ENCODE data around the gene MTG1.

DNA sequence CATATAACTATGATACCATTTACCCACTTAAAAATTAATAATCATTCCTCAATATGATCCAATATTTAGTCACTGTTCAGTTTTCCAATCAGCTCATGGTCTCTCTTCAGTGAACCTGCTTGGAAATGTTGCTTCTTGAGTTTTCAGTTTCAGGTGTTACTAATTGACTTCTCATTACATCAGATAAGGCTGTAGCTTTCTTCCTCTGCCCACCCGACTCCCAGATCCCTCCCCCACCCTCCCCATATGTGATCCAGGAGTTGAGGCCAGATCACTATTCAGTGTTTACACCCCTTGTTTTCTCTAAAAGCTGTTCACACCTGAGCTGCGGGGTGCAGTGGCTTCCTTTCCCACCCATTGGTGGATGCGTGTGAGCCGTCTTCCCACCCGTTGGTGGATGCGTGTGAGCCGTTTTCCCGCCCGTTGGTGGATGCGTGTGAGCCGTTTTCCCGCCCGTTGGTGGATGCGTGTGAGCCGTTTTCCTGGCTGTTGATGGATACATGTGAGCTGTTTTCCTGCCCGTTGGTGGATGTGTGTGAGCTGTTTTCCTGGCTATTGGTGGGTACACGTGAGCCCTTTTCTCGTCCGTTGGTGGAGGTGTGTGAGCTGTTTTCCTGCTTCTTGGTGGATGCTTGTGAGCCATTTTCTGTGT is 3.2 kb upstream of the MTG1 start:
- TF ChIP-seq, protein P1, sequence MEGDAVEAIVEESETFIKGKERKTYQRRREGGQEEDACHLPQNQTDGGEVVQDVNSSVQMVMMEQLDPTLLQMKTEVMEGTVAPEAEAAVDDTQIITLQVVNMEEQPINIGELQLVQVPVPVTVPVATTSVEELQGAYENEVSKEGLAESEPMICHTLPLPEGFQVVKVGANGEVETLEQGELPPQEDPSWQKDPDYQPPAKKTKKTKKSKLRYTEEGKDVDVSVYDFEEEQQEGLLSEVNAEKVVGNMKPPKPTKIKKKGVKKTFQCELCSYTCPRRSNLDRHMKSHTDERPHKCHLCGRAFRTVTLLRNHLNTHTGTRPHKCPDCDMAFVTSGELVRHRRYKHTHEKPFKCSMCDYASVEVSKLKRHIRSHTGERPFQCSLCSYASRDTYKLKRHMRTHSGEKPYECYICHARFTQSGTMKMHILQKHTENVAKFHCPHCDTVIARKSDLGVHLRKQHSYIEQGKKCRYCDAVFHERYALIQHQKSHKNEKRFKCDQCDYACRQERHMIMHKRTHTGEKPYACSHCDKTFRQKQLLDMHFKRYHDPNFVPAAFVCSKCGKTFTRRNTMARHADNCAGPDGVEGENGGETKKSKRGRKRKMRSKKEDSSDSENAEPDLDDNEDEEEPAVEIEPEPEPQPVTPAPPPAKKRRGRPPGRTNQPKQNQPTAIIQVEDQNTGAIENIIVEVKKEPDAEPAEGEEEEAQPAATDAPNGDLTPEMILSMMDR (conservative IDR thresholded peaks at IDR 0.05; ENCODE audit: low read depth, low read length): no peak
- no peak for TF ChIP-seq EZH2 (IDR thresholded peaks at IDR 0.05; ENCODE audit: borderline replicate concordance, low read depth, low read length, poor library complexity, severe bottlenecking)
